ENCODE measurements around the gene NALCN.

- TF ChIP-seq EZH2 (IDR thresholded peaks at IDR 0.05; ENCODE audit: insufficient read depth, low read length): no peak
- TF ChIP-seq, protein P1, sequence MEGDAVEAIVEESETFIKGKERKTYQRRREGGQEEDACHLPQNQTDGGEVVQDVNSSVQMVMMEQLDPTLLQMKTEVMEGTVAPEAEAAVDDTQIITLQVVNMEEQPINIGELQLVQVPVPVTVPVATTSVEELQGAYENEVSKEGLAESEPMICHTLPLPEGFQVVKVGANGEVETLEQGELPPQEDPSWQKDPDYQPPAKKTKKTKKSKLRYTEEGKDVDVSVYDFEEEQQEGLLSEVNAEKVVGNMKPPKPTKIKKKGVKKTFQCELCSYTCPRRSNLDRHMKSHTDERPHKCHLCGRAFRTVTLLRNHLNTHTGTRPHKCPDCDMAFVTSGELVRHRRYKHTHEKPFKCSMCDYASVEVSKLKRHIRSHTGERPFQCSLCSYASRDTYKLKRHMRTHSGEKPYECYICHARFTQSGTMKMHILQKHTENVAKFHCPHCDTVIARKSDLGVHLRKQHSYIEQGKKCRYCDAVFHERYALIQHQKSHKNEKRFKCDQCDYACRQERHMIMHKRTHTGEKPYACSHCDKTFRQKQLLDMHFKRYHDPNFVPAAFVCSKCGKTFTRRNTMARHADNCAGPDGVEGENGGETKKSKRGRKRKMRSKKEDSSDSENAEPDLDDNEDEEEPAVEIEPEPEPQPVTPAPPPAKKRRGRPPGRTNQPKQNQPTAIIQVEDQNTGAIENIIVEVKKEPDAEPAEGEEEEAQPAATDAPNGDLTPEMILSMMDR (IDR thresholded peaks at IDR 0.05; ENCODE audit: insufficient read depth, low read depth, low read length): no peak
These were observed 4.2 kb downstream of the NALCN start for GRCh38 chr13:101412076-101412475.

Data from astrocyte (in vitro differentiated cells and primary cell).